SJCRH30 (cell line): Measurements from ENCODE around the gene SLC38A2. TPM values are rescaled to one million over a fixed set of nuclear protein-coding genes. Genes with fewer than 3 reads are reported as not detected.
"Not testable (repeated sequence)": the region's sequence is repeated elsewhere in the genome, so short reads cannot be mapped to it uniquely, and the experiment has no call there.

Source experiments
- DNase-seq, 2 experiments: peaks; one replicate each; pipeline ENCODE4 v3.0.0-alpha.2; 2015 to 2020
- H3K27ac ChIP-seq: fragments of 250-450 bp; sonication (Bioruptor Pico); 2 replicates; pipeline ENCODE4 v1.5.1; 2020; ENCODE audit warnings: mild to moderate bottlenecking, moderate library complexity
- H3K27me3 ChIP-seq: fragments of 250-450 bp; sonication (Bioruptor Pico); 2 replicates; pipeline ENCODE4 v1.5.1; 2020; ENCODE audit warnings: mild to moderate bottlenecking, moderate library complexity
- H3K36me3 ChIP-seq: fragments of 250-450 bp; sonication (Bioruptor Pico); 2 replicates; pipeline ENCODE4 v1.5.1; 2020; ENCODE audit warnings: mild to moderate bottlenecking, moderate library complexity
- H3K4me1 ChIP-seq: fragments of 250-450 bp; sonication (Bioruptor Pico); 2 replicates; pipeline ENCODE4 v1.5.1; 2020; ENCODE audit warnings: mild to moderate bottlenecking, moderate library complexity
- H3K4me3 ChIP-seq: fragments of 250-450 bp; sonication (Bioruptor Pico); 2 replicates; pipeline ENCODE4 v1.5.1; 2020; ENCODE audit warnings: mild to moderate bottlenecking, moderate library complexity
- H3K9me3 ChIP-seq: fragments of 250-450 bp; sonication (Bioruptor Pico); replicated peaks from 2 replicates; pipeline ENCODE4 v1.5.1; 2020; ENCODE audit warnings: mild to moderate bottlenecking, moderate library complexity
- total RNA-seq: library from RNA; depleted of rRNA; stranded (reverse); fragments of >200 nt; shearing (Covaris generic); gene quantifications from 2 replicates; pipeline ENCODE4 v1.2.3, GENCODE V29; 2014

Gene SLC38A2
- total RNA-seq, 1 experiment from 2014 or later: 260 TPM

DNA sequence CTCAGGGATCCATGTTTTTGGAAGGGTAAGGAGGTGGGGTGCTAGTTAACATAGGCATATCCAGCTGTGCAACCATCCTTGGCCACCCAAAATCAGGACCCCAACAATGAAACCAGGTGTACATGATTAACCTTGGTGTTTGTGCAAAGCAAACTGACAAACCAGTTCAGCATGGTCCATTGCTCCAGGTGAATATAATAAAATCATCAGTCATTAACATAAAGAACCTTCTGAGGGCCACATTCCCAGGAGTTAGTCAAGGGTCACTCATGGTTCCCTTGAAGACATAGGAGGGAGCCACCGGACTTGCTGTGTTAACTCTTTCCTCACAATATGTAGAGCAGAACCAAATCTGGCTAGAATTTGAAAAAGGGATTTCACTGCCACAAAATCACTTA, 17.8 kb downstream of the SLC38A2 start:
- DNase-seq: no peak
- Histone ChIP-seq H3K36me3 (peaks cover 14% of the 10 kb centered on the region), H3K27me3 (no peaks in the 10 kb centered on the region), H3K9me3 (no peaks in the 10 kb centered on the region), H3K4me1 (no peaks in the 10 kb centered on the region), H3K27ac (no peak overlapping the region), H3K4me3 (no peak overlapping the region)

- peaks cover 9% of the 10 kb centered on the region for H3K36me3 ChIP-seq
- H3K4me1 ChIP-seq: no peaks in the 10 kb centered on the region
- no peak overlapping the region for H3K4me3 ChIP-seq
- H3K27me3 ChIP-seq: no peaks in the 10 kb centered on the region
- no peaks in the 10 kb centered on the region for H3K9me3 ChIP-seq
- no peak overlapping the region for H3K27ac ChIP-seq
- no peak for DNase-seq
These were observed 18.3 kb downstream of the SLC38A2 start for GRCh38 chr12:46354111-46354801.

GRCh38 chr12:46351886-46352650, 20.5 kb downstream of the SLC38A2 start:
- no peak for DNase-seq
- Histone ChIP-seq H3K36me3 (no peaks in the 10 kb centered on the region), H3K4me1 (no peaks in the 10 kb centered on the region), H3K27me3 (no peaks in the 10 kb centered on the region), H3K4me3 (no peak overlapping the region), H3K9me3 (no peaks in the 10 kb centered on the region; the same call in 1 of the 2 replicates), H3K27ac (no peak overlapping the region)

- no peak overlapping the region for H3K27ac ChIP-seq
- no peak for DNase-seq
- H3K9me3 ChIP-seq: no peaks in the 10 kb centered on the region; the same call in 1 of the 2 replicates
- no peaks in the 10 kb centered on the region for H3K27me3 ChIP-seq
- H3K36me3 ChIP-seq: no peaks in the 10 kb centered on the region
- H3K4me1 ChIP-seq: no peaks in the 10 kb centered on the region
- H3K4me3 ChIP-seq: no peak overlapping the region
These were observed 21.4 kb downstream of the SLC38A2 start for GRCh38 chr12:46351138-46351537.

GRCh38 chr12:46349253-46349652, 23.3 kb downstream of the SLC38A2 start:
- Histone ChIP-seq H3K9me3 (no peaks in the 10 kb centered on the region; the same call in 1 of the 2 replicates), H3K27me3 (no peaks in the 10 kb centered on the region), H3K36me3 (no peaks in the 10 kb centered on the region), H3K4me1 (no peaks in the 10 kb centered on the region), H3K27ac (no peak overlapping the region), H3K4me3 (no peak overlapping the region)
- DNase-seq: no peak

DNA sequence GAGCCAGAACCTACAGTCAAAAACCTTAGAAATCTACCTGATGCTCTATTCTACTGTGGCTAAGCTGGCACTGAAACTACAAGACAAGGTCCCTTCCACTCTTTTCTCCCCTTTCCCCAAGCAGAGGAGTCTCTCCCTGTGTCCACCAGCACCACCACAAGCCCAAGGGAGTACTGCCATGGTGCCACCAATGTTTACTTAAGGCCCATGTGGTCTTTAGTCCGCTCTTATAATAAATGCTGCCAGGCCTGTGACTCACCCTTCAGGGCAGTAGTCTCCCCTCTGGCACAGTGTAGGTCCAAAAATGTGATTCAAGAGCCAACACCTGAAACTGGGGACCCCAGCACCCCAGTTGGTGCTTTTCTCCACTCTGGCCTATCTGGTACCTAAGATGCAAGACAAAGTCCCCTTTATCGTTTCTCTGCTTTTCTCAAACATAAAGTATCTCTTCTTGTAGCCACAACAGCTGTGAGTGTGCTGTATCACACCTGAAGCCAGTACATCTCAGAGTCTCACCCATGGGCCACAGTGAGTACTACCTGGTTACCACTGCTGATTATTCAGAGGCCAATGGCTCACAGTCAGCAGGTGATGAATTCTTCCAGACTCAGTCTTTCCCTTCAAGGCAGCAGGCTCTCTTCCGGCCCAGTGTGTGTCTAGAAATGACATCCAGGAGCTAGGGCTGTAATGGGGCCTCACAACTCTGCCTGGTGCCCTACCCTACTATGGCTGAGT, 29.3 kb downstream of the SLC38A2 start:
- DNase-seq: no peak
- H3K4me3 ChIP-seq: no peak overlapping the region
- H3K27ac ChIP-seq: no peak overlapping the region

GRCh38 chr12:46342562-46343033, 30.0 kb downstream of the SLC38A2 start:
- no peak overlapping the region for H3K27ac ChIP-seq
- DNase-seq: peak; percentile 43 to 66

More for the DNA sequence above, 29.3 kb downstream of the SLC38A2 start:
- Histone ChIP-seq H3K36me3 (no peaks in the 10 kb centered on the region), H3K9me3 (no peaks in the 10 kb centered on the region), H3K27me3 (no peaks in the 10 kb centered on the region), H3K4me1 (no peaks in the 10 kb centered on the region)

GRCh38 chr12:46339051-46339450, 33.5 kb downstream of the SLC38A2 start:
- H3K36me3 ChIP-seq: no peaks in the 10 kb centered on the region
- H3K4me1 ChIP-seq: no peaks in the 10 kb centered on the region
- no peak for DNase-seq
- no peaks in the 10 kb centered on the region; the same call in 1 of the 2 replicates for H3K9me3 ChIP-seq
- H3K27me3 ChIP-seq: no peaks in the 10 kb centered on the region
- no peak overlapping the region for H3K4me3 ChIP-seq
- no peak overlapping the region for H3K27ac ChIP-seq

More at GRCh38 chr12:46342562-46343033, 30.0 kb downstream of the SLC38A2 start:
- H3K4me3 ChIP-seq: no peak overlapping the region
- H3K36me3 ChIP-seq: no peaks in the 10 kb centered on the region
- no peaks in the 10 kb centered on the region for H3K27me3 ChIP-seq
- no peaks in the 10 kb centered on the region for H3K4me1 ChIP-seq
- no peaks in the 10 kb centered on the region for H3K9me3 ChIP-seq

- Histone ChIP-seq H3K27me3 (no peaks in the 10 kb centered on the region), H3K4me3 (no peak overlapping the region), H3K27ac (no peak overlapping the region), H3K36me3 (no peaks in the 10 kb centered on the region), H3K9me3 (peaks cover 8% of the 10 kb centered on the region), H3K4me1 (peaks cover 9% of the 10 kb centered on the region)
- peak; percentile 33 to 56 for DNase-seq
These were observed 40.3 kb downstream of the SLC38A2 start for GRCh38 chr12:46332260-46332659.

- not testable (repeated sequence) for DNase-seq, H3K36me3 ChIP-seq, H3K27me3 ChIP-seq, H3K27ac ChIP-seq, H3K4me1 ChIP-seq, H3K4me3 ChIP-seq
- peaks cover 10% of the 10 kb centered on the region for H3K9me3 ChIP-seq
These were observed 47.5 kb downstream of the SLC38A2 start for GRCh38 chr12:46325075-46325474.

DNA sequence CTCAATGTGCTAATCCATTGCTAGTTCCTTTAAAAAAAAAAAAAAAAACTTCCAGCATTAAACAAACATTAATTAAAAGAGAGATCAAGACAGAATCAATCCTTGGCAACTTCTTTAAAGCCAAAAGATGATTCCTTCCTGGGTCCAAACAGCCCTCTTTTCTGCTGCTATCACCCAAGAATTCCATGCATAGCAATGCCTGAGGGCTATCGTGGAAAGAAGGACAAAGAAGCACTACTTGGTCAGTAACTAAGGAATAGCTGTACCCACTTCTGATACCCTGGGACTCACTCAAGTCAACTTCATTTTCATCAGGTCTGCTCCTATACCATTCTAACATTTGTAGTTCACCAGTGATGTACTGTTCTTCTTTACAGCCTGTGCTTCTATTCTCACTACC, 51.8 kb downstream of the SLC38A2 start:
- Histone ChIP-seq H3K27ac (no peak overlapping the region), H3K9me3 (peaks cover 14% of the 10 kb centered on the region), H3K36me3 (no peaks in the 10 kb centered on the region), H3K4me3 (no peak overlapping the region), H3K4me1 (no peaks in the 10 kb centered on the region), H3K27me3 (no peaks in the 10 kb centered on the region)
- DNase-seq: no peak

GRCh38 chr12:46318037-46318436, 54.5 kb downstream of the SLC38A2 start:
- DNase-seq: no peak
- Histone ChIP-seq H3K27ac (no peak overlapping the region), H3K4me1 (no peaks in the 10 kb centered on the region), H3K36me3 (no peaks in the 10 kb centered on the region), H3K27me3 (no peaks in the 10 kb centered on the region), H3K4me3 (no peak overlapping the region), H3K9me3 (peaks cover 9% of the 10 kb centered on the region)
